ENCODE measurements around the gene DNAJA4. TPM values are rescaled to one million over a fixed set of nuclear protein-coding genes. Genes with fewer than 3 reads are reported as not detected.

DNAJA4 gene
- total RNA-seq, 4 donors from 2014 or later = 9.5 to 21.9 (median 13.8) TPM

GRCh38 chr15:78241017-78241416 lies 23.3 kb upstream of the DNAJA4 start:
- intact Hi-C loops (cut with DNase I) = loop anchor here (2.0 to 5.0 kb wide), 2 partner anchors 128 to 279 kb away; no protein-coding TSS in a partner anchor
- peak; percentile 85 to 86 for DNase-seq
- Histone ChIP-seq H3K9me3 (no peaks in the 10 kb centered on the region), H3K36me3 (no peaks in the 10 kb centered on the region), H3K27ac (no peak overlapping the region), H3K27me3 (no peaks in the 10 kb centered on the region), H3K4me1 (peaks cover 0 to 9% of the 10 kb centered on the region in 2 donors), H3K4me3 (replicated peaks in 1 of 3) (no peak overlapping the region)
- TF ChIP-seq CTCF (IDR thresholded peaks at IDR 0.05) (peak; percentile 57 to 88 (median 76)), POLR2A (IDR thresholded peaks at IDR 0.05) (no peak)
- 7 to 17% methylated on average over 8 to 11 of the region's 12 CpGs for WGBS, 2 donors

GRCh38 chr15:78242128-78242527 lies 22.2 kb upstream of the DNAJA4 start:
- H3K27ac ChIP-seq = no peak overlapping the region
- TF ChIP-seq CTCF (IDR thresholded peaks at IDR 0.05) = no peak
- TF ChIP-seq POLR2A (IDR thresholded peaks at IDR 0.05) = no peak
- H3K36me3 ChIP-seq = no peaks in the 10 kb centered on the region
- DNase-seq = no peak
- H3K9me3 ChIP-seq = no peaks in the 10 kb centered on the region
- 84 to 85% methylated on average over 5 of the region's 5 CpGs for WGBS, 2 donors
- intact Hi-C loops (cut with DNase I) = loop anchor here (5.0 kb wide), 1 partner anchor 280 kb away; no protein-coding TSS in a partner anchor
- H3K27me3 ChIP-seq = no peaks in the 10 kb centered on the region
- H3K4me1 ChIP-seq = peaks cover 0 to 9% of the 10 kb centered on the region in 2 donors
- no peak overlapping the region for H3K4me3 ChIP-seq (replicated peaks in 1 of 3)

- Histone ChIP-seq H3K4me1 (peaks cover 0 to 9% of the 10 kb centered on the region in 2 donors), H3K27me3 (no peaks in the 10 kb centered on the region), H3K36me3 (no peaks in the 10 kb centered on the region), H3K9me3 (no peaks in the 10 kb centered on the region), H3K4me3 (replicated peaks in 1 of 3) (no peak overlapping the region), H3K27ac (no peak overlapping the region)
- 69 to 89% methylated on average over 6 of the region's 6 CpGs for WGBS, 2 donors
- intact Hi-C loops (cut with DNase I) = loop anchor here (5.0 kb wide), 1 partner anchor 281 kb away; no protein-coding TSS in a partner anchor
- no peak for DNase-seq
- TF ChIP-seq POLR2A (IDR thresholded peaks at IDR 0.05) = no peak
- TF ChIP-seq CTCF (IDR thresholded peaks at IDR 0.05) = no peak
These were observed 21.3 kb upstream of the DNAJA4 start for GRCh38 chr15:78243058-78243457.

GRCh38 chr15:78243491-78243941 lies 20.8 kb upstream of the DNAJA4 start:
- TF ChIP-seq CTCF (IDR thresholded peaks at IDR 0.05) (no peak), POLR2A (IDR thresholded peaks at IDR 0.05) (no peak)
- no peaks in the 10 kb centered on the region for H3K27me3 ChIP-seq
- H3K27ac ChIP-seq = peak overlapping the region in 1 of 3 donors; percentile 17
- H3K4me3 ChIP-seq (replicated peaks in 1 of 3) = no peak overlapping the region
- intact Hi-C loops (cut with DNase I) = loop anchor here (5.0 kb wide), 1 partner anchor 281 kb away; no protein-coding TSS in a partner anchor
- H3K4me1 ChIP-seq = peaks cover 0 to 9% of the 10 kb centered on the region in 2 donors
- H3K36me3 ChIP-seq = no peaks in the 10 kb centered on the region
- no peaks in the 10 kb centered on the region for H3K9me3 ChIP-seq
- DNase-seq = peak; percentile 84 to 85
- WGBS, 2 donors = 0 to 27% methylated on average over 3 to 6 of the region's 6 CpGs

GRCh38 chr15:78244101-78244500 lies 20.3 kb upstream of the DNAJA4 start:
- H3K27ac ChIP-seq = no peak overlapping the region
- intact Hi-C loops (cut with DNase I) = loop anchor here (5.0 kb wide), 1 partner anchor 282 kb away; no protein-coding TSS in a partner anchor
- H3K4me3 ChIP-seq (replicated peaks in 1 of 3) = no peak overlapping the region
- H3K36me3 ChIP-seq = no peaks in the 10 kb centered on the region
- DNase-seq = no peak
- peaks cover 0 to 9% of the 10 kb centered on the region in 2 donors for H3K4me1 ChIP-seq
- H3K27me3 ChIP-seq = no peaks in the 10 kb centered on the region
- TF ChIP-seq POLR2A (IDR thresholded peaks at IDR 0.05) (no peak), CTCF (IDR thresholded peaks at IDR 0.05) (no peak)
- no peaks in the 10 kb centered on the region for H3K9me3 ChIP-seq
- 69 to 72% methylated on average over 6 of the region's 6 CpGs for WGBS, 2 donors
